Neuronal stem cell (in vitro differentiated cells): Measurements from ENCODE around the gene SMIM10L2A.
"Not testable (repeated sequence)": the region's sequence is repeated elsewhere in the genome, so short reads cannot be mapped to it uniquely, and the experiment has no call there.

Experiments used
- DNase-seq: peaks from one replicate; pipeline ENCODE4 v3.0.0-alpha.2; 2013; ENCODE audit warnings: low spot score
- H2AFZ ChIP-seq: one replicate; pipeline ENCODE4 v1.6.1; 2013; ENCODE audit warnings: mild to moderate bottlenecking, low read length, inconsistent platforms
- H2AK5ac ChIP-seq: 2 replicates; pipeline ENCODE4 v1.6.1; 2013; ENCODE audit warnings: low read depth, mild to moderate bottlenecking, inconsistent platforms, low read length, moderate library complexity, mixed read lengths
- H2BK120ac ChIP-seq: 2 replicates; pipeline ENCODE4 v1.6.1; 2013; ENCODE audit warnings: low read depth, mild to moderate bottlenecking, inconsistent platforms, low read length, moderate library complexity, mixed read lengths
- H2BK12ac ChIP-seq: one replicate; pipeline ENCODE4 v1.6.1; 2013; ENCODE audit warnings: low read length, inconsistent platforms
- H2BK15ac ChIP-seq: 2 replicates; pipeline ENCODE4 v1.6.1; 2013; ENCODE audit warnings: mild to moderate bottlenecking, low read length, inconsistent platforms, mixed read lengths
- H2BK5ac ChIP-seq: one replicate; pipeline ENCODE4 v1.6.1; 2013; ENCODE audit warnings: inconsistent platforms, mild to moderate bottlenecking, low read length, moderate library complexity
- H3K14ac ChIP-seq: one replicate; pipeline ENCODE4 v1.6.1; 2013; ENCODE audit warnings: low read length, inconsistent platforms
- H3K18ac ChIP-seq: 2 replicates; pipeline ENCODE4 v1.6.1; 2013; ENCODE audit warnings: low read length, inconsistent platforms
- H3K23ac ChIP-seq: 2 replicates; pipeline ENCODE4 v1.6.1; 2013; ENCODE audit warnings: low read depth, mild to moderate bottlenecking, mixed read lengths, low read length, inconsistent platforms; ENCODE audit not compliant: poor library complexity
- H3K27ac ChIP-seq: replicated peaks from 3 replicates; pipeline ENCODE4 v1.5.1; 2013; ENCODE audit warnings: low read length, inconsistent platforms
- H3K27me3 ChIP-seq, 3 experiments: 2 replicates each; pipeline ENCODE4 v1.6.1; 2013; ENCODE audit warnings: low read length in 3 of 3, mild to moderate bottlenecking in 2 of 3, inconsistent platforms in 1 of 3, low read depth in 1 of 3, mixed read lengths in 1 of 3, moderate library complexity in 1 of 3; ENCODE audit not compliant: control insufficient read depth in 3 of 3, insufficient read depth in 3 of 3
- H3K36me3 ChIP-seq, 2 donors: replicated peaks in 1 of 2; 2 replicates each; pipeline ENCODE4 v1.6.1; 2013; ENCODE audit warnings: low read length in 2 of 2; ENCODE audit not compliant: control insufficient read depth in 2 of 2, insufficient read depth in 2 of 2
- H3K4ac ChIP-seq: 2 replicates; pipeline ENCODE4 v1.6.1; 2013; ENCODE audit warnings: inconsistent platforms, mild to moderate bottlenecking, low read length, moderate library complexity
- H3K4me1 ChIP-seq, 2 donors: 1 replicate in 1 of 2; 2 replicates in 1 of 2; pipeline ENCODE4 v1.6.1; 2013; ENCODE audit warnings: low read length in 2 of 2, low read depth in 1 of 2; ENCODE audit not compliant: control insufficient read depth in 2 of 2, insufficient read depth in 1 of 2
- H3K4me2 ChIP-seq: one replicate; pipeline ENCODE4 v1.6.1; 2013; ENCODE audit warnings: mild to moderate bottlenecking, low read length, inconsistent platforms; ENCODE audit not compliant: insufficient read depth, poor library complexity, severe bottlenecking
- H3K4me3 ChIP-seq, 2 donors: 2 replicates each; pipeline ENCODE4 v1.5.1; 2013; ENCODE audit warnings: low read length in 2 of 2, mild to moderate bottlenecking in 2 of 2, inconsistent platforms in 1 of 2, moderate library complexity in 1 of 2
- H3K79me1 ChIP-seq: one replicate; pipeline ENCODE4 v1.6.1; 2013; ENCODE audit warnings: low read depth, mild to moderate bottlenecking, inconsistent platforms, low read length, moderate library complexity
- H3K9ac ChIP-seq: one replicate; pipeline ENCODE4 v1.6.1; 2013; ENCODE audit warnings: mild to moderate bottlenecking, low read depth, low read length, inconsistent platforms; ENCODE audit not compliant: poor library complexity
- H3K9me3 ChIP-seq, 2 donors: replicated peaks in 1 of 2; 2 replicates each; pipeline versions ENCODE3 to v1.6.1; 2013; ENCODE audit warnings: low read length in 2 of 2, mild to moderate bottlenecking in 2 of 2, inconsistent platforms in 1 of 2, low read depth in 1 of 2, mixed read lengths in 1 of 2, moderate library complexity in 1 of 2; ENCODE audit not compliant: control insufficient read depth in 2 of 2, insufficient read depth in 1 of 2
- H4K8ac ChIP-seq: one replicate; pipeline ENCODE4 v1.6.1; 2013; ENCODE audit warnings: low read depth, mild to moderate bottlenecking, inconsistent platforms, low read length, moderate library complexity
- H4K91ac ChIP-seq: one replicate; pipeline ENCODE4 v1.6.1; 2013; ENCODE audit warnings: low read length, low read depth, mild to moderate bottlenecking, inconsistent platforms; ENCODE audit not compliant: poor library complexity
- WGBS, 2 donors: extraction: QIAGEN DNeasy Blood & Tissue Kit; methylation state at CpG; one replicate each; pipeline ENCODE4 v1.1.7; 2013; ENCODE audit warnings: missing lambda C conversion rate in 2 of 2, mixed read lengths in 1 of 2; ENCODE audit not compliant: insufficient read length in 2 of 2, insufficient replicate concordance in 1 of 2; ENCODE audit errors: extremely low coverage in 2 of 2; 5-methylcytosine and 5-hydroxymethylcytosine counted together

Gene SMIM10L2A

DNA sequence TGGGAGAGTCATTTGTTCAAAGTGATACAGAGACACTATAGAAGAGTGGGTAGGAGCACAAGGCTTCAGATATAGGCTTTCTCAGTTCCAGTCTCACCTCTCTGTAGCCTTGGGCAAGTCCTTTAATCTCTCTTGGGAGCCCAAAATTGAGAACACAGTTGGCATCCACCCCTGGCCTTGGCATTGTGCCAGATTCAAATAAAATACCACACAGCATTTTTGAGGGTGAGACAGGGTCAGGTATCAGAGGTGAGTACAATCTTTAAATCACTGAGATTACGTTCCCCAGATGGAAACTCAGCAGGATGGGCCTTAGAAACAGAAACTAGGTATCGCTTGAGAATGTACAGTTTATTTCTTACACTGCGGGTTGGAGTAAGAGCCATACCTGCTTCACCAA is 25.2 kb upstream of the SMIM10L2A start:
- no peaks in the 10 kb centered on the region for H3K4me1 ChIP-seq
- no CpG with 5 or more reads among the region's 3 CpGs for WGBS, 2 donors
- H3K79me1 ChIP-seq: no peaks in the 10 kb centered on the region
- no peak overlapping the region for H3K4me3 ChIP-seq
- H3K23ac ChIP-seq: no peak overlapping the region
- no peak overlapping the region for H3K27ac ChIP-seq
- no peak overlapping the region for H4K91ac ChIP-seq
- no peak overlapping the region for H2AFZ ChIP-seq
- no peak overlapping the region for H2BK120ac ChIP-seq
- H3K4ac ChIP-seq: no peak overlapping the region
- no peak overlapping the region for H2BK15ac ChIP-seq
- no peak overlapping the region for H3K18ac ChIP-seq
- no peak overlapping the region for H2BK12ac ChIP-seq
- no peak overlapping the region for H3K14ac ChIP-seq
- H4K8ac ChIP-seq: no peak overlapping the region
- H3K27me3 ChIP-seq: peaks cover 0 to 30% (median 0%) of the 10 kb centered on the region in 3 experiments
- H2AK5ac ChIP-seq: no peak overlapping the region
- no peak for DNase-seq
- H3K36me3 ChIP-seq: no peaks in the 10 kb centered on the region
- no peaks in the 10 kb centered on the region for H3K9me3 ChIP-seq
- H3K4me2 ChIP-seq: no peak overlapping the region
- H3K9ac ChIP-seq: no peak overlapping the region
- no peak overlapping the region for H2BK5ac ChIP-seq

DNA sequence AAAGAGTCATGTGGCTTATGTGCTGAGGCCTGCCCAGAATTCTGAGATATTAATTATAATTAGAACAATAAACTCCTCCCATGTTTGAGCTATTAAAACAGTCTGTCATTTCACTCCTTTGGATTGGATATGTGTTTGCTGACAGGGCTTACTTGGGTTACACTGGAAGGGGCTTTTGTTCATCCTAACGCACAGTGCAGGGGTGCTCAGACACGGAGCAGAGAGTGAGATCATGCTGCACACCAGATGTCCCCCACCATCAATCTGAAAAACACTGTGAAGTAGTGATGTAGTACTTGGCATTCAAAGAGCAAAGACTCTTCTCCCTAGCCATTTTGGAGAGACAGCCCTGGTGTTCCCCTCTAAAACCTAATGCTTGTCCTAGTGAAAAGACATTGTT is 24.1 kb upstream of the SMIM10L2A start:
- Histone ChIP-seq H4K8ac (no peak overlapping the region), H3K4ac (no peak overlapping the region), H2BK15ac (no peak overlapping the region), H2AFZ (no peak overlapping the region), H3K27me3 (peaks cover 0 to 40% (median 0%) of the 10 kb centered on the region in 3 experiments), H3K9ac (no peak overlapping the region), H3K4me2 (no peak overlapping the region), H3K4me1 (no peaks in the 10 kb centered on the region), H3K4me3 (no peak overlapping the region), H3K14ac (no peak overlapping the region), H3K18ac (no peak overlapping the region), H3K36me3 (no peaks in the 10 kb centered on the region), H2BK5ac (no peak overlapping the region), H3K9me3 (no peaks in the 10 kb centered on the region), H3K79me1 (no peaks in the 10 kb centered on the region), H2AK5ac (no peak overlapping the region), H4K91ac (no peak overlapping the region), H3K27ac (no peak overlapping the region), H2BK120ac (no peak overlapping the region), H3K23ac (no peak overlapping the region), H2BK12ac (no peak overlapping the region)
- no peak for DNase-seq
- no CpG with 5 or more reads among the region's 2 CpGs for WGBS, 2 donors

DNA sequence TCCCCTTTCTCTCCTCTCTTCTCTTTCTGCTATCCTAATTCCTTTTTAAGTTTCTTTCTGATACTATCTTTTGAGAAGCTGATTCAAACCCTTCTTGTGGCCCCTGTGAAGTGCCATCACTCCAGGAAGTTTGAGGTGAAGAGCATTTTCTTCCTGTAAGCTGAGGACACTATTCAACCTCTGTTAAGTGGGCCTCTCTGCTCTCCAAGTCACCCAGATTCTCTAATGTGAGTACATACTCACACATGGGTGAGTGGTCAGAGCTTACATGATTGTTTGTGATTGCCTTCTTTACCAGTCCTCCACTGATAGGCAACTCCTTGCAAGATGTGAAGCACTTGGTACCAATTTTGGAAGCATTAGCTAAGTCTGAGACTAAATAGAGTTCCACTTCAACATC is 18.4 kb upstream of the SMIM10L2A start:
- H3K9me3 ChIP-seq: no peaks in the 10 kb centered on the region
- H2BK120ac ChIP-seq: no peak overlapping the region
- no peak overlapping the region for H3K14ac ChIP-seq
- no peak overlapping the region for H3K4me3 ChIP-seq
- no peak overlapping the region for H3K9ac ChIP-seq
- no peak overlapping the region for H3K18ac ChIP-seq
- no peaks in the 10 kb centered on the region for H3K79me1 ChIP-seq
- H4K91ac ChIP-seq: no peak overlapping the region
- H3K36me3 ChIP-seq: no peaks in the 10 kb centered on the region
- H2AK5ac ChIP-seq: no peak overlapping the region
- H2BK12ac ChIP-seq: no peak overlapping the region
- H3K4ac ChIP-seq: no peak overlapping the region
- no peak overlapping the region for H2BK5ac ChIP-seq
- no peak for DNase-seq
- H2BK15ac ChIP-seq: no peak overlapping the region
- no peak overlapping the region for H3K27ac ChIP-seq
- H3K27me3 ChIP-seq: peaks cover 0 to 30% (median 0%) of the 10 kb centered on the region in 3 experiments
- H4K8ac ChIP-seq: no peak overlapping the region
- no peak overlapping the region for H3K4me2 ChIP-seq
- H2AFZ ChIP-seq: no peak overlapping the region
- H3K23ac ChIP-seq: no peak overlapping the region
- H3K4me1 ChIP-seq: peaks cover 0 to 2% of the 10 kb centered on the region in 2 donors

DNA sequence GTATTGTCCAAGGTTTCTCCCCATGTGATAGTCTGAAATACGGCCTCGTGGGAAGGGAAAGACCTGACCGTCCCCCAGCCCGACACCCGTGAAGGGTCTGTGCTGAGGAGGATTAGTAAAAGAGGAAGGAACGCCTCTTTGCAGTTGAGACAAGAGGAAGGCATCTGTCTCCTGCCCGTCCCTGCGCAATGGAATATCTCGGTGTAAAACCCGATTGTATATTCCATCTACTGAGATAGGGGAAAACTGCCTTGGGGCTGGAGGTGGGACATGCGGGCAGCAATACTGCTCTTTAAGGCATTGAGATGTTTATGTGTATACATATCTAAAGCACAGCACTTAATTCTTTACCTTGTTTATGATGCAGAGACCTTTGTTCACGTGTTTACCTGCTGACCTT is 15.3 kb upstream of the SMIM10L2A start:
- not testable (repeated sequence) for H3K9ac ChIP-seq

More for the DNA sequence above, 15.3 kb upstream of the SMIM10L2A start:
- not testable (repeated sequence) for H2AK5ac ChIP-seq, H3K27ac ChIP-seq, H3K36me3 ChIP-seq, H4K8ac ChIP-seq, H2BK15ac ChIP-seq, H3K4me2 ChIP-seq, H3K14ac ChIP-seq, H3K9me3 ChIP-seq, H2BK5ac ChIP-seq, H4K91ac ChIP-seq, DNase-seq, H3K4me3 ChIP-seq, H3K18ac ChIP-seq, H3K4me1 ChIP-seq, H2BK120ac ChIP-seq, H2BK12ac ChIP-seq, H2AFZ ChIP-seq, H3K23ac ChIP-seq, H3K4ac ChIP-seq, H3K79me1 ChIP-seq
- WGBS, 2 donors: no CpG with 5 or more reads among the region's 12 CpGs
- peaks cover 0 to 17% (median 0%) of the 10 kb centered on the region in 3 experiments for H3K27me3 ChIP-seq
